ENCODE measurements around the gene TOPORS.
"Not testable (repeated sequence)": the region's sequence is repeated elsewhere in the genome, so short reads cannot be mapped to it uniquely, and the experiment has no call there.

Gene TOPORS

GRCh38 chr9:32565967-32566366, 13.6 kb upstream of the TOPORS start:
- no peak for DNase-seq (ENCODE audit: low read depth)

DNA sequence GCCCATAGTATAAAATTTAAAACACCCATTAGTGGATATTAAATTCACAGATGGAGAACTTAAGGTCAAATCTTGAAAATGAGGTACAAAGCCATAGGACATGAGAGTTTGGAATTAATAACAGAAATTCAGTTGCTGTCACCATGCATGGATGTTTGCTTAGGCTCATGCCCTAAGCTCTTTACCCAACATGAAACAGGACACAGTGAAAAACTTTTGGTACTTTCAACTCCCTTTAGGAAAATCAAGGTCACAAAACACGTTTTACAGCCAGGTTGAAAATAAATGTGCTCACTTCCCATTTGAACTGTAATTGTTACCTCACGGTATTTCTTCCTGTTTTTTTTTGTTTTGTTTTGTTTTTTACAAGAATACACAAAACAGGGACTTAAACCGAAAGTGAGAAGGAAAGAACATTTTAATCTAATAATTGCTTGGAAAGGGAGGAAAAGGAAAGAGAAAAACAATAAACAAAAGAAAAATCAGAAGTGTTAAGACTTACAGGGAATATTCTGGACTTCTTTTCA, 6.1 kb upstream of the TOPORS start:
- DNase-seq (ENCODE audit: low read depth): no peak

- no peak for DNase-seq (ENCODE audit: low read depth)
Measured at GRCh38 chr9:32554591-32554990, 2.2 kb upstream of the TOPORS start.

DNA sequence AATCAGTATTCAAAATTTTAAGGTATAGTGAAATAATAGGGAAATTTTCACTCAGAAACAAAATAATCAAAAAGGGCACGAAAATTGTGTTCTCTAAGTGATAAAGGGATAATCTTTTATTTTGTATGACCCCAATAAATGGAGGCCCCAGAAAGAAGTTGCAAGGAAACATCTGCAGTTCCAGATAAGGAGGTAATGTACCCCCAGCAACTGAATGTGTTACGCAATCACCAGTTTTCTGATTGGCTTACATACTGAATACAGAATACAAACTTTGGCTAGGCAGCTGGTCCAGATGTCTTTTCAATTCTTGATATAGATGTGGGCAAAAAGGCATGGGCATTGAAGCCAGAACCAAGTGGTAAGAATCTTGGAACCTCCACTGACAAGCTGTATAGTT, 1.7 kb upstream of the TOPORS start:
- no peak for DNase-seq (ENCODE audit: low read depth)

GRCh38 chr9:32551276-32552051, 922 bp downstream of the TOPORS start:
- DNase-seq (ENCODE audit: low read depth): no peak

GRCh38 chr9:32550562-32551275, 1.7 kb downstream of the TOPORS start:
- no peak for DNase-seq (ENCODE audit: low read depth)

DNA sequence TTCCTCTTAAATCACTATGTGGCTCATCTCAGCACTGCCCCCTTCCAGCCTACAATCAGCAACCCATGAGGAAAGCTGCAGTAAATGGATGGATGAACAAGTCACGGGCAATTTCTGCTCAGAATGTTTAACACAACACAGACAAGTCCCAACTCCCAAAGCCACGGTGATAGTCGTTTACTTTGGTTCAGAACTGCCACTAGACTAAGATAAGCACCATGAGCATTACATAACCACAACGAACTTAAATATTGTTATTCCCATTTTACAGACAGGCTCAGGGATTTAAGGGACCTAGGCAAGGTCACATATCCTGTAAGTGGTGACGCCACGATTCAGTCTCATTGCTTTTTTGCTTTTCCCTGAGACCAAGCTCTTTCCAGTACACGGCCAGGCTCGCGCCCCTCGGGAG, 2.2 kb downstream of the TOPORS start:
- DNase-seq (ENCODE audit: low read depth): no peak

GRCh38 chr9:32548213-32548612, 4.2 kb downstream of the TOPORS start:
- DNase-seq (ENCODE audit: low read depth): not testable (repeated sequence)

DNA sequence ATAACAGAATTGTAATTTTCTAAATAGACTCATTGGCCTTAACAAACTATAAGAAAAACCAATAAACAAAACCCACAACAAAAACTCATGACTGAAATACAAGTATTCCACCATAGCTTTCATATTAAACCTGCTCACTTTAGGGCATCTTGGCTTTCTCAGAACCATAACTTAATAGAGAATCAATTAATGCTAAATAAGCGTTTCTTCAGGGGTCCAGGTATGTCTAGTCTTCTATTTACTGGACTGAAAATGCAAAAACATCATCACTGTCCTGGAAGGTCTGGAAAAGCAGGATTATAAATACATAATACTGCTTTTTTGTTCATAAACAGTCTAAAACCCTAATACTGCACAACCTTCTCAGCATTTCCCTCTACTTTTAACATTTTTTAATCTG, 6.5 kb downstream of the TOPORS start:
- DNase-seq (ENCODE audit: low read depth): no peak

DNA sequence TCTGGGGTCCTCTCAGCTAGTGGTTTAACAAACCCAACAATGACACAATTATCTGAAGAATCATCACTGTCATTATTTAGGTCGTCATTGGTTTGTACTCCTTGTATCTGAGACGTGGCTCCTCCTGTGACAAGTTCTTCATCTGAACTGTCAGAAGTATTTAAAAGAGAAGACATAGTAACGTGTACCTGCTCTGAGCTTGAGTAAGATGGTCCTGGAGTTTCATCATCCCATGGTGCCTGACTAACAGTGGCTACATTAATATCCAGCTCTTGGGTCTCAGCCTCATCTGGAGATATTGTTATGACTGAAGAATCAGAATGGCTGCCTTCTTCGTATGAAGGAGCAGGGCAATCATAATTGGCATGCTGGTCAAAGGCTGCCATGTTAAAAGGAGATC, 9.3 kb downstream of the TOPORS start:
- DNase-seq (ENCODE audit: low read depth): no peak

GRCh38 chr9:32533816-32534215, 18.6 kb downstream of the TOPORS start:
- no peak for DNase-seq (ENCODE audit: low read depth)

- no peak for DNase-seq (ENCODE audit: low read depth)
Measured at GRCh38 chr9:32533336-32533735, 19.1 kb downstream of the TOPORS start.

GRCh38 chr9:32526707-32527048, 25.7 kb downstream of the TOPORS start:
- DNase-seq (ENCODE audit: low read depth): no peak

GRCh38 chr9:32526041-32526706, 26.2 kb downstream of the TOPORS start, which contains the start of gene RIGI:
Gene RIGI (minus strand): TSS chr9:32526196. CDS start chr9:32526166, 30 bp downstream.
- peak; percentile 47 for DNase-seq (ENCODE audit: low read depth)

DNA sequence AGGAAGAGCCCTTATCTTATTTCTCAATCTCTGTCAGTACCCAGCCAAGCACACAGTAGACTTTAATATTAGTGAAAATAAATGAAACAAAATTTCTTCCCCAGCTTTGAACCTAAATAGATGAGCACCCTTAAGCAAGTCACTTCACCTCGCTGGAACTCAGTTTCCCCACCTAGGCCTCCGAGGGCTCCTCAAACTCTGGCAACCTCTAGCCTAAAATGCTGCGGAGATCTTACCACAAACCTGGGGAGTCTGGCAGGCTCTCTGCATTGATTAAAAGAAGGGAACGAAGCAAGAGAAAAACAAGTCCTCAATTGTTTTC, 26.7 kb downstream of the TOPORS start:
- DNase-seq (ENCODE audit: low read depth): no peak

- DNase-seq (ENCODE audit: low read depth): no peak
Measured at GRCh38 chr9:32524892-32525708, 27.3 kb downstream of the TOPORS start.

GRCh38 chr9:32524558-32524891, 27.9 kb downstream of the TOPORS start:
- DNase-seq (ENCODE audit: low read depth): not testable (repeated sequence)

- DNase-seq (ENCODE audit: low read depth): no peak
Measured at GRCh38 chr9:32523910-32524309, 28.5 kb downstream of the TOPORS start.

GRCh38 chr9:32518276-32518675, 34.1 kb downstream of the TOPORS start:
- no peak for DNase-seq (ENCODE audit: low read depth)

DNA sequence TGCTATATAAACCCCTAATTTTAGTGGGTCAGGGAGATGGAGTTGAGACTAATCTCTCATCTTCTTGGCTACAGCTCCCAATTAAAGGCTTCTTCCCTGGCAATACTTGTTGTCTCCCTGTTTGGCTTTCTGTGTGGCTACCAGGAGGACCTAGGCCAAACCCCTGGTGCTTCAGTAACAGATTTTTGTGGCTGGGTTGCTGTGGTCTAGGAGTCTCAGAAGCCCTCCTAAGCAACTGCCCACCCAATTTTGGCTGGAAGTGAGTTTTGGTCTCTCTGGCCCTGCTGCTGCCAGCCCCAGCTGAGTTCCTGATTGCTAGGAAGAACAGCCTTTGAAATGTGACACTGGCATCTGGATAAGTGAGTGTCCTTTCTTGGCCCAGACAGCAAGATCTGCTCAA, 36.1 kb downstream of the TOPORS start:
- DNase-seq (ENCODE audit: low read depth): no peak

DNA sequence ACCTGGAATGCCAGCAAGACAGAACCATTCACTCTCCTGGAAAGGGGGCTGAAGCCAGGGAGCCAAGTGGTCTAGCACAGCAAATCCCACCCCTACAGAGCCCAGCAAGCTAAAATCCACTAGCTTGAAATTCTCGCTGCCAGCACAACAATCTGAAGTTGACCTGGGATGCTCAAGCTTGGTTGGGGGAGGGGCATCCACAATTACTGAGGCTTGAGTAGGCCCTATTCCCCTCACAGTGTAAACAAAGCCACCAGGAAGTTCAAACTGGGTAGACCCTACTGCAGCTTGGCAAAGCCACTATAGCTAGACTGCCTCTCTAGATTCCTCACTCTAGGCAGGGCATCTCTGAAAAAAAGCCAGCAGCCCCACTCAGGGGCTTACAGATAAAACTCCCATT, 43.7 kb downstream of the TOPORS start:
- no peak for DNase-seq (ENCODE audit: low read depth)

GRCh38 chr9:32503008-32503407, 49.4 kb downstream of the TOPORS start:
- DNase-seq (ENCODE audit: low read depth): no peak

All from GM04503 (cell line).